ENCODE data around the gene IL22RA2.
A peak's percentile ranks its signal among the peaks of the same experiment; 100 is the strongest.

IL22RA2 gene

DNA sequence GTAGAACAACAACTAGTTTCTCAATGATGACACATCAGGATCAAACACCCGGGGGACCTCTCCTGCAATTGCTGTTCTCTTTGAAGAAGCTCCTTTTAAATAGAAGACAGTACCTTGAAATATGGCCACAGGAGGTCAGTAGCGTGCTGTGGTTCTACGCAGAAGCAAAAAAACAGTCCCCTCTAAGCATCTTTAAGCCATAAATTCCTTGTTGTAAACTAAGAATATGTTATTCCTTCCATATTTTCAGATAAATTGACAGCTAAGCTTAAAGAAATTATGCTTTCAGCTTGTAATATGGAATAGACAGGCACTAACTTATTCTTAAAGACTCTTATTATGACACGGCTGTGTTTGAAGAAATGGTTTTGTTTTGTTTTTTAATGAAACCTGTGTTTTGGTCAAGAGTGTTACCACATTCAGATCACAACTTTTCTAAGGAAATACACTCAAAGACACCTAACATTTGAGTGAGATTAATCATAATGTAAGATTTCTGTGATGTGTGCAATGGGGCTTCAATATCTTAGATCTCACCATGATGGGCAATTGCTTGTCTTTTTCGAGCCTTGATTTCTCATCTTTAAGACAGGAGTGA is 78.9 kb downstream of the IL22RA2 start:
- DNase-seq: peak in 8 of 14 donors; percentile 4 to 34 (median 26)

Data from C1 segment of cervical spinal cord (tissue), 14 donors.